K562 (cell line): ENCODE measurements around the gene EHD2. TPM values are rescaled to one million over a fixed set of nuclear protein-coding genes. Genes with fewer than 3 reads are reported as not detected.

ENCODE experiments used
- ATAC-seq: fragments of 200-7000 bp; cut with Tn5 transposase; 3 replicates; pipeline ENCODE4 v1.9.1; 2020; ENCODE audit warnings: moderate library complexity
- BruUV-seq: library from RNA; stranded (reverse); fragments of 400-500 nt; replicated peaks from 2 replicates; lab custom pipeline; 2021; lab: Mats Ljungman, UMichigan
- CTCF ChIA-PET: fragments of 300-600 bp; formaldehyde crosslinking; extraction: SDS; loops from one replicate; lab custom pipeline; 2021; ENCODE audit warnings: low intra/inter-chr PET ratio; lab: Yijun Ruan, JAX
- POLR2A ChIA-PET: fragments of 300-600, 350-650 bp; sonication (Branson Sonifier 250); formaldehyde crosslinking; extraction: SDS; loops from one replicate; lab custom pipeline; 2021; ENCODE audit warnings: antibody characterized with exemption, inconsistent platforms; lab: Yijun Ruan, JAX
- DNase-seq, 4 experiments: peaks; one replicate each; pipeline versions ENCODE4 v3.0.0 to v3.0.0-alpha.2; 2011 to 2018; ENCODE audit warnings: low spot score in 3 of 4, mixed read lengths in 3 of 4; ENCODE audit errors: extremely low read depth in 1 of 4
- FAIRE-seq: peaks from 2 replicates; lab custom pipeline; 2011; peaks lifted over from hg19 to GRCh38; lab: Jason Lieb, UNC
- H2AFZ ChIP-seq: 2 replicates; pipeline ENCODE4 v1.6.0; 2011; ENCODE audit warnings: low read depth, low read length, control low read depth, inconsistent platforms
- H3K27ac ChIP-seq: fragments of 200-600 bp; 3 replicates; pipeline ENCODE4 v1.8.0; 2011; ENCODE audit warnings: low read depth, mild to moderate bottlenecking, control low read depth, inconsistent platforms, low read length, moderate library complexity, mixed read lengths; ENCODE audit errors: extremely low read depth
- H3K27me3 ChIP-seq, 2 experiments: fragments of 300-600 bp in 1 of 2; 2 replicates in 1 of 2; 3 replicates in 1 of 2; pipeline versions ENCODE4 v1.6.0 to v1.8.0; 2011; ENCODE audit warnings: inconsistent platforms in 2 of 2, low read length in 2 of 2, mild to moderate bottlenecking in 1 of 2, mixed read lengths in 1 of 2, moderate library complexity in 1 of 2; ENCODE audit not compliant: control insufficient read depth in 2 of 2, insufficient read depth in 2 of 2
- H3K36me3 ChIP-seq: fragments of 300-600 bp; 3 replicates; pipeline ENCODE4 v1.8.0; 2011; ENCODE audit warnings: mild to moderate bottlenecking, low read length, inconsistent platforms; ENCODE audit not compliant: control insufficient read depth, insufficient read depth
- H3K4me1 ChIP-seq, 2 experiments: fragments of 200-600 bp in 1 of 2; replicated peaks in 1 of 2; 2 replicates in 1 of 2; 3 replicates in 1 of 2; pipeline versions ENCODE4 v1.5.1 to v1.8.0; 2011; ENCODE audit warnings: inconsistent platforms in 2 of 2, low read length in 2 of 2, mild to moderate bottlenecking in 1 of 2, mixed read lengths in 1 of 2, moderate library complexity in 1 of 2; ENCODE audit not compliant: control insufficient read depth in 2 of 2, insufficient read depth in 2 of 2
- H3K4me2 ChIP-seq: 2 replicates; pipeline ENCODE4 v1.6.1; 2011; ENCODE audit warnings: low read length, control low read depth, inconsistent platforms, mixed read lengths; ENCODE audit not compliant: insufficient read depth
- H3K4me3 ChIP-seq: fragments of 200-600 bp; sonication (generic), shearing (Covaris generic); 2 replicates; pipeline ENCODE4 v1.5.1; 2016; ENCODE audit warnings: control low read depth, inconsistent platforms
- H3K79me2 ChIP-seq: fragments of 200-600 bp; 3 replicates; pipeline ENCODE4 v1.8.0; 2011; ENCODE audit warnings: low read length, inconsistent platforms; ENCODE audit not compliant: control insufficient read depth, insufficient read depth
- H3K9ac ChIP-seq, 2 experiments: 2 replicates each; pipeline versions ENCODE4 v1.6.0 to v1.6.1; 2011; ENCODE audit warnings: low read depth in 2 of 2, low read length in 2 of 2, control low read depth in 1 of 2, inconsistent platforms in 1 of 2, mild to moderate bottlenecking in 1 of 2, mixed read lengths in 1 of 2; ENCODE audit not compliant: insufficient read depth in 1 of 2
- H3K9me1 ChIP-seq: one replicate; pipeline ENCODE4 v1.6.0; 2011; ENCODE audit warnings: inconsistent platforms, mild to moderate bottlenecking, low read length, moderate library complexity; ENCODE audit not compliant: control insufficient read depth, insufficient read depth
- H3K9me3 ChIP-seq: replicated peaks from 2 replicates; pipeline ENCODE4 v1.5.1; 2011; ENCODE audit warnings: low read depth, low read length, inconsistent platforms; ENCODE audit not compliant: control insufficient read depth, insufficient read depth
- H4K20me1 ChIP-seq: replicated peaks from 2 replicates; pipeline ENCODE4 v1.6.1; 2011; ENCODE audit warnings: low read length, inconsistent platforms, mixed read lengths; ENCODE audit not compliant: control insufficient read depth, insufficient read depth
- NUFIP1 ChIP-seq: fragments of 450-650 bp; IDR thresholded peaks from 2 replicates; pipeline ENCODE4 v1.6.1; 2018; ENCODE audit not compliant: partially characterized antibody
- POLR2G ChIP-seq: fragments of 200-400 bp; formaldehyde crosslinking; IDR thresholded peaks from 2 replicates; pipeline ENCODE4 v1.6.1; 2017; ENCODE audit warnings: low read depth, mild to moderate bottlenecking, antibody characterized with exemption, low read length, moderate library complexity
- ZKSCAN8 ChIP-seq: fragments of 200-800 bp; sonication (Bioruptor generic); IDR thresholded peaks from 2 replicates; pipeline ENCODE4 v1.6.1; 2016; ENCODE audit warnings: missing genetic modification characterization, missing compliant biosample characterization
- WGBS: fragments of 100-300 bp; shearing (Covaris generic); methylation state at CpG from one replicate; pipeline ENCODE4 v1.1.6; 2016; ENCODE audit warnings: low coverage, mixed read lengths; ENCODE audit not compliant: insufficient coverage; ENCODE audit errors: missing lambda C conversion rate; 5-methylcytosine and 5-hydroxymethylcytosine counted together
- in situ Hi-C: fragments of 300-500 bp; cut with MboI; formaldehyde crosslinking; loops from 4 replicates; pipeline ENCODE4 v1.15.0; 2018; ENCODE audit warnings: inconsistent platforms, mixed read lengths
- intact Hi-C: fragments of 100-400 bp; cut with micrococcal nuclease; formaldehyde crosslinking; loops from 2 replicates; pipeline ENCODE4 v1.14.2; 2022
- polyA plus RNA-seq, 8 experiments: library from polyadenylated mRNA; depleted of rRNA in 4 of 8; stranded (reverse) in 5 of 8; unstranded in 3 of 8; fragments of >200 nt; fragmentation: Nextera tagmentation in 2 of 8; fragmentation: Illumina TruSeq in 1 of 8; extraction: Ambion mirVana in 2 of 8; extraction: Trizol in 1 of 8; gene quantifications; 2 replicates each; pipeline versions ENCODE4 v1.2.1 to v1.2.3, GENCODE V29; 2011 to 2014; ENCODE audit warnings: inconsistent platforms in 1 of 8, missing spikeins in 1 of 8
- total RNA-seq, 7 experiments: library from RNA; depleted of rRNA in 6 of 7; stranded (reverse); fragments of >200 nt in 6 of 7; fragmentation: Illumina TruSeq in 2 of 7; extraction: Trizol in 2 of 7; gene quantifications; 2 replicates each; pipeline versions ENCODE4 v1.2.1 to v1.2.3, GENCODE V29; 2011 to 2021; ENCODE audit warnings: low replicate concordance in 1 of 7
- TF ChIP-seq, protein P1 (sequence below): sonication (generic); formaldehyde crosslinking; IDR thresholded peaks from 2 replicates; pipeline ENCODE4 v1.8.1; 2022; ENCODE audit warnings: missing genetic modification reagents

The EHD2 gene
- total and polyA plus RNA-seq, 9 of the 15 experiments (the other 6 are each of a cell fraction or from before 2014, with no cell fraction given): 1.7 to 32.2 (median 3.0) TPM

DNA sequence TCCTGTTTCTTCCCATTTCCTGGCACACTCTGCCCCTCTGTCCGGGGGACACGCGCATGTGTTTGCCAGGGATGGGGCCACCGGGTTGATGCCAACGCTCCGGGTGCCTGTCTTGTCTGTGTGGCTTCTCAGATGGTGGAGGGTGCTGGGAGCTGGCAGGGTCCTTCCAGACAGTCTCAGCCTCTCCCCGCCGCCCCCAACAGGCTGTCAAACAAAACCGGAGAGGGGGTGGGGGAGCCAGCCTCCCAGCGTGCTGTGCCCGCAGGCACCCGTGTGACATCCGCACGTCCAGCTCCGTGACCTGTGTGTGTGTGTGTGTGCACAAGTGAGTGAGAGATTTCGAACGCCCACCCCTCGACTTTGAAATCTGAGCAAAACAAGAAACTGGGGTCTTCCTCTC, 10.6 kb upstream of the EHD2 start:
- no peak overlapping the region for H3K4me3 ChIP-seq
- POLR2A ChIA-PET: interaction anchor here (1.0 kb wide), 1 partner anchor 13 kb away, joined by 3 read pairs; no protein-coding TSS in a partner anchor
- H3K27ac ChIP-seq: no peak overlapping the region
- intact Hi-C loops (no loop called here), in situ Hi-C loops (no loop called here)
- H3K4me1 ChIP-seq: peaks cover 0 to 15% of the 10 kb centered on the region in 2 experiments; a peak in 1 of 5 replicates
- H4K20me1 ChIP-seq: no peaks in the 10 kb centered on the region
- no peaks in the 10 kb centered on the region for H3K9me1 ChIP-seq
- FAIRE-seq (no peak), ATAC-seq (no peak), DNase-seq (no peak)
- no peak overlapping the region for H3K4me2 ChIP-seq
- no peak overlapping the region for H2AFZ ChIP-seq
- no peaks in the 10 kb centered on the region for H3K27me3 ChIP-seq
- whole genome bisulfite sequencing: 90% methylated on average over 18 of the region's 18 CpGs
- no peaks in the 10 kb centered on the region for H3K9me3 ChIP-seq
- TSS peak; percentile 54 for BruUV-seq
- TF ChIP-seq NUFIP1 (no peak), POLR2G (peak; percentile 43; the same call in 1 of the 2 replicates)
- H3K9ac ChIP-seq: no peak overlapping the region
- peaks cover 27% of the 10 kb centered on the region; the same call in 2 of the 3 replicates for H3K36me3 ChIP-seq
- CTCF ChIA-PET: no interaction called here
- no peaks in the 10 kb centered on the region for H3K79me2 ChIP-seq

DNA sequence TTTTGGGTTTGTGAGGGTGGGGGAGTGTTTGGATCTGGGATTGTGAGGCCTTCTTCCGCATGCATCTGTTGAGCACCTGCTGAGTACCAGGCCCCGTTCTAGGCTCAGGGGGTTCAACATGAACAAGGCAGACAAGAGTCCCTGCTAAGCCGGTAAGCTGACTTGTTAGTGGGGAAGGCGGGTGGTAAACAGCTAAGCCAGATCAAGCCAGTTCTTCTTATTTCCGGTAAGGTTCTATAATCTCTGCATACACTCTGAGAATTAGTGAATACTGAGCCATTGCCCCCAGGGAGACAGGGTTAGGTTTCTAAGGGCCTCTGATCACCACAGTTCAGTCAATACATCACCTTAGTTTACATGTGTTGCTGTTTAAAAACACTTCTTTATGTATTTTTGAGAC, 9.9 kb upstream of the EHD2 start:
- 0 out of 2 replicates have a peak, but pooled peaks have one; percentile 52 for TF ChIP-seq ZKSCAN8 (CRISPR knock-in tag)
- TF ChIP-seq, protein P1, sequence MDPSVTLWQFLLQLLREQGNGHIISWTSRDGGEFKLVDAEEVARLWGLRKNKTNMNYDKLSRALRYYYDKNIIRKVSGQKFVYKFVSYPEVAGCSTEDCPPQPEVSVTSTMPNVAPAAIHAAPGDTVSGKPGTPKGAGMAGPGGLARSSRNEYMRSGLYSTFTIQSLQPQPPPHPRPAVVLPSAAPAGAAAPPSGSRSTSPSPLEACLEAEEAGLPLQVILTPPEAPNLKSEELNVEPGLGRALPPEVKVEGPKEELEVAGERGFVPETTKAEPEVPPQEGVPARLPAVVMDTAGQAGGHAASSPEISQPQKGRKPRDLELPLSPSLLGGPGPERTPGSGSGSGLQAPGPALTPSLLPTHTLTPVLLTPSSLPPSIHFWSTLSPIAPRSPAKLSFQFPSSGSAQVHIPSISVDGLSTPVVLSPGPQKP (CRISPR knock-in tag): no peak
- H3K9ac ChIP-seq: no peak overlapping the region
- ChIA-PET CTCF (no interaction called here), POLR2A (interaction anchor here (0.6 to 1.0 kb wide), 2 partner anchors 12 to 90 kb away, joined by 3 read pairs; no protein-coding TSS in a partner anchor)
- no peaks in the 10 kb centered on the region for H3K9me1 ChIP-seq
- peaks cover 0 to 15% of the 10 kb centered on the region in 2 experiments; a peak in 2 of 5 replicates for H3K4me1 ChIP-seq
- no peaks in the 10 kb centered on the region for H3K79me2 ChIP-seq
- no peak overlapping the region for H3K4me3 ChIP-seq
- H3K4me2 ChIP-seq: no peak overlapping the region
- no peaks in the 10 kb centered on the region for H4K20me1 ChIP-seq
- intact Hi-C loops: no loop called here
- H2AFZ ChIP-seq: no peak overlapping the region
- WGBS: 73% methylated on average over 4 of the region's 5 CpGs
- no peaks in the 10 kb centered on the region for H3K27me3 ChIP-seq
- H3K27ac ChIP-seq: no peak overlapping the region
- FAIRE-seq (no peak), ATAC-seq (no peak), DNase-seq (no peak)
- no TSS peak for BruUV-seq
- no peaks in the 10 kb centered on the region for H3K9me3 ChIP-seq
- in situ Hi-C loops: no loop called here
- H3K36me3 ChIP-seq: peaks cover 27% of the 10 kb centered on the region; the same call in 2 of the 3 replicates
